ENCODE results near the gene IGSF21.

The IGSF21 gene

GRCh38 chr1:18264450-18265039 is 156.9 kb downstream of the IGSF21 start:
- no peak for DNase-seq (ENCODE audit: low read depth)
- no peak for TF ChIP-seq CTCF (conservative IDR thresholded peaks at IDR 0.05; ENCODE audit: low read depth, low read length)
- H3K4me3 ChIP-seq (ENCODE audit: low read length) = no peak overlapping the region

GRCh38 chr1:18265641-18266040 is 158.0 kb downstream of the IGSF21 start:
- no peak overlapping the region for H3K4me3 ChIP-seq (ENCODE audit: low read length)
- no peak for TF ChIP-seq CTCF (conservative IDR thresholded peaks at IDR 0.05; ENCODE audit: low read depth, low read length)
- DNase-seq (ENCODE audit: low read depth) = no peak

- no peak for TF ChIP-seq CTCF (conservative IDR thresholded peaks at IDR 0.05; ENCODE audit: low read depth, low read length)
- no peak overlapping the region for H3K4me3 ChIP-seq (ENCODE audit: low read length)
- DNase-seq (ENCODE audit: low read depth) = no peak
Measured at GRCh38 chr1:18266391-18266790, 158.8 kb downstream of the IGSF21 start.

- H3K4me3 ChIP-seq (ENCODE audit: low read length) = no peak overlapping the region
- no peak for TF ChIP-seq CTCF (conservative IDR thresholded peaks at IDR 0.05; ENCODE audit: low read depth, low read length)
- no peak for DNase-seq (ENCODE audit: low read depth)
Measured at GRCh38 chr1:18271336-18271735, 163.7 kb downstream of the IGSF21 start.

GRCh38 chr1:18278946-18279345 is 171.3 kb downstream of the IGSF21 start:
- H3K4me3 ChIP-seq (ENCODE audit: low read length) = no peak overlapping the region
- TF ChIP-seq CTCF (conservative IDR thresholded peaks at IDR 0.05; ENCODE audit: low read depth, low read length) = no peak
- no peak for DNase-seq (ENCODE audit: low read depth)

- no peak for TF ChIP-seq CTCF (conservative IDR thresholded peaks at IDR 0.05; ENCODE audit: low read depth, low read length)
- no peak overlapping the region for H3K4me3 ChIP-seq (ENCODE audit: low read length)
- no peak for DNase-seq (ENCODE audit: low read depth)
Measured at GRCh38 chr1:18279351-18280074, 171.9 kb downstream of the IGSF21 start.

GRCh38 chr1:18280956-18281355 is 173.4 kb downstream of the IGSF21 start:
- TF ChIP-seq CTCF (conservative IDR thresholded peaks at IDR 0.05; ENCODE audit: low read depth, low read length) = no peak
- DNase-seq (ENCODE audit: low read depth) = no peak
- H3K4me3 ChIP-seq (ENCODE audit: low read length) = no peak overlapping the region

Measured in retinal pigment epithelial cell (primary cell).